Ishikawa (cell line): ENCODE results near the gene ZNF518A.

Experiments used
- CEBPB ChIP-seq: IDR thresholded peaks from 2 replicates; pipeline ENCODE4 v1.6.1; 2012
- CREB1 ChIP-seq: IDR thresholded peaks from 2 replicates; pipeline ENCODE4 v1.6.1; 2012; ENCODE audit warnings: low read depth
- EGR1 ChIP-seq: IDR thresholded peaks from 2 replicates; pipeline ENCODE4 v1.6.1; 2012
- EP300 ChIP-seq: IDR thresholded peaks from 2 replicates; pipeline ENCODE4 v1.6.1; 2012; ENCODE audit warnings: borderline replicate concordance
- NFIC ChIP-seq: IDR thresholded peaks from 2 replicates; pipeline ENCODE4 v1.6.1; 2012
- RAD21 ChIP-seq: IDR thresholded peaks from 2 replicates; pipeline ENCODE4 v1.6.1; 2012; ENCODE audit warnings: low read depth
- TAF1 ChIP-seq: IDR thresholded peaks from 2 replicates; pipeline ENCODE4 v1.6.1; 2012; ENCODE audit warnings: low read depth, mild to moderate bottlenecking
- TCF12 ChIP-seq: IDR thresholded peaks from 2 replicates; pipeline ENCODE4 v1.6.1; 2012; ENCODE audit warnings: low read depth
- TEAD4 ChIP-seq: IDR thresholded peaks from 2 replicates; pipeline ENCODE4 v1.6.1; 2012
- ZBTB7A ChIP-seq: IDR thresholded peaks from 2 replicates; pipeline ENCODE4 v1.6.1; 2012; ENCODE audit warnings: low read depth
- TF ChIP-seq, protein P1 (sequence below): IDR thresholded peaks from 2 replicates; pipeline ENCODE4 v1.6.1; 2012; ENCODE audit warnings: low read depth, mild to moderate bottlenecking
- TF ChIP-seq, protein P2 (sequence below): IDR thresholded peaks from 2 replicates; pipeline ENCODE4 v1.6.1; 2012

DNA sequence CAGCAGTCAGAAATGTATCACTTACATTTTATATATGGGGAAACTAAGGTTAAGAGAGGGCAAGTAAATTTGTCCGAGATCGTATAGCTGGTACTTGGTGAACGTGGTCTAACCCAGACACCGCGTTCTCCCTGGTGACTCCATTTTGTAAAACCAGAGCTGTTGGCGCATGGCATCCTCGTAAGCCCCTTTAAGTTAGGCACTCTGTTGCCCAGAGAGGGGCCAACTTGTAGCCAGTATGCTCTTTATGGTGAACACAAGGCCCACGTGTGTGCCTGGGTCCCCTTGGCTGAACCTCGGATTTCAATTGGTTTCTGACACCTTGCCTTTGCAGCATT lies 39.7 kb upstream of the ZNF518A start:
- no peak for TF ChIP-seq CEBPB
- TF ChIP-seq EGR1 = no peak
- TF ChIP-seq EP300 = no peak
- no peak for TF ChIP-seq TAF1
- TF ChIP-seq TEAD4 = no peak
- TF ChIP-seq RAD21 = no peak
- TF ChIP-seq TCF12 = no peak
- TF ChIP-seq, protein P1, sequence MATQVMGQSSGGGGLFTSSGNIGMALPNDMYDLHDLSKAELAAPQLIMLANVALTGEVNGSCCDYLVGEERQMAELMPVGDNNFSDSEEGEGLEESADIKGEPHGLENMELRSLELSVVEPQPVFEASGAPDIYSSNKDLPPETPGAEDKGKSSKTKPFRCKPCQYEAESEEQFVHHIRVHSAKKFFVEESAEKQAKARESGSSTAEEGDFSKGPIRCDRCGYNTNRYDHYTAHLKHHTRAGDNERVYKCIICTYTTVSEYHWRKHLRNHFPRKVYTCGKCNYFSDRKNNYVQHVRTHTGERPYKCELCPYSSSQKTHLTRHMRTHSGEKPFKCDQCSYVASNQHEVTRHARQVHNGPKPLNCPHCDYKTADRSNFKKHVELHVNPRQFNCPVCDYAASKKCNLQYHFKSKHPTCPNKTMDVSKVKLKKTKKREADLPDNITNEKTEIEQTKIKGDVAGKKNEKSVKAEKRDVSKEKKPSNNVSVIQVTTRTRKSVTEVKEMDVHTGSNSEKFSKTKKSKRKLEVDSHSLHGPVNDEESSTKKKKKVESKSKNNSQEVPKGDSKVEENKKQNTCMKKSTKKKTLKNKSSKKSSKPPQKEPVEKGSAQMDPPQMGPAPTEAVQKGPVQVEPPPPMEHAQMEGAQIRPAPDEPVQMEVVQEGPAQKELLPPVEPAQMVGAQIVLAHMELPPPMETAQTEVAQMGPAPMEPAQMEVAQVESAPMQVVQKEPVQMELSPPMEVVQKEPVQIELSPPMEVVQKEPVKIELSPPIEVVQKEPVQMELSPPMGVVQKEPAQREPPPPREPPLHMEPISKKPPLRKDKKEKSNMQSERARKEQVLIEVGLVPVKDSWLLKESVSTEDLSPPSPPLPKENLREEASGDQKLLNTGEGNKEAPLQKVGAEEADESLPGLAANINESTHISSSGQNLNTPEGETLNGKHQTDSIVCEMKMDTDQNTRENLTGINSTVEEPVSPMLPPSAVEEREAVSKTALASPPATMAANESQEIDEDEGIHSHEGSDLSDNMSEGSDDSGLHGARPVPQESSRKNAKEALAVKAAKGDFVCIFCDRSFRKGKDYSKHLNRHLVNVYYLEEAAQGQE = no peak
- no peak for TF ChIP-seq CREB1
- TF ChIP-seq, protein P2, sequence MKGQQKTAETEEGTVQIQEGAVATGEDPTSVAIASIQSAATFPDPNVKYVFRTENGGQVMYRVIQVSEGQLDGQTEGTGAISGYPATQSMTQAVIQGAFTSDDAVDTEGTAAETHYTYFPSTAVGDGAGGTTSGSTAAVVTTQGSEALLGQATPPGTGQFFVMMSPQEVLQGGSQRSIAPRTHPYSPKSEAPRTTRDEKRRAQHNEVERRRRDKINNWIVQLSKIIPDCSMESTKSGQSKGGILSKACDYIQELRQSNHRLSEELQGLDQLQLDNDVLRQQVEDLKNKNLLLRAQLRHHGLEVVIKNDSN = no peak
- TF ChIP-seq ZBTB7A = no peak
- no peak for TF ChIP-seq NFIC
